NT2/D1 (cell line): ENCODE results near the gene GLRA1.

Experiments
- YY1 ChIP-seq: IDR thresholded peaks from 2 replicates; pipeline ENCODE4 v1.6.1; 2011; ENCODE audit not compliant: insufficient read length, insufficient read depth
- ZNF274 ChIP-seq: IDR thresholded peaks from 2 replicates; pipeline ENCODE4 v1.6.1; 2011; ENCODE audit warnings: mild to moderate bottlenecking, low read depth, low read length

DNA sequence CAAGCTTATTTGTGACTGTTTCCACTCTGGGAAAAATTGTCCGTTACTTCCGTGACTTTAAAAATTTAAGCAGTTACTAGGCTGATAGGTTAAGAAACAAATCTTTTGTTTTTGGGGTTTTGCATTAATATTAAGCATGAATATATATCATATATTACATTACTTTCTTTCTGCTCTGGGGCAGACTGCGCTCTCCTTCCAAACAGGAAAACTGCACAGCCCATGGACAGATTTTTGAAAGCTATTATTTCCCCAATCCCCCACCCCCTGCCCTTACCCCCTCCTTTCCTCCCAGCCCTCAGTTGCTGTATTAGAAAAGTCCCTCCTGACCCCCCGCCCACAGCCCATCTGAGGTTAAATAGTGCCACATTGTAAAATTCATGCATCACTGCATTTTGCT is 102.5 kb downstream of the GLRA1 start:
- TF ChIP-seq YY1 = no peak
- no peak for TF ChIP-seq ZNF274
